Measurements from ENCODE around the gene KIF3A. TPM values are rescaled to one million over a fixed set of nuclear protein-coding genes. Genes with fewer than 3 reads are reported as not detected.

The KIF3A gene
- total RNA-seq, 4 donors from 2014 or later = 1.5 to 32.2 (median 4.0) TPM

- peaks cover 0 to 77% (median 0%) of the 10 kb centered on the region in 3 donors for H3K36me3 ChIP-seq
- H3K9me3 ChIP-seq = no peaks in the 10 kb centered on the region
- no peak overlapping the region for H3K27ac ChIP-seq
- no peak for TF ChIP-seq POLR2A (IDR thresholded peaks at IDR 0.05)
- TF ChIP-seq CTCF (IDR thresholded peaks at IDR 0.05) = no peak
- no peaks in the 10 kb centered on the region for H3K4me1 ChIP-seq
- no peaks in the 10 kb centered on the region for H3K27me3 ChIP-seq
- peak in 1 of 3 donors; percentile 38 for DNase-seq
- H3K4me3 ChIP-seq = no peak overlapping the region
These were observed 24.2 kb upstream of the KIF3A start for GRCh38 chr5:132761321-132762240.

DNA sequence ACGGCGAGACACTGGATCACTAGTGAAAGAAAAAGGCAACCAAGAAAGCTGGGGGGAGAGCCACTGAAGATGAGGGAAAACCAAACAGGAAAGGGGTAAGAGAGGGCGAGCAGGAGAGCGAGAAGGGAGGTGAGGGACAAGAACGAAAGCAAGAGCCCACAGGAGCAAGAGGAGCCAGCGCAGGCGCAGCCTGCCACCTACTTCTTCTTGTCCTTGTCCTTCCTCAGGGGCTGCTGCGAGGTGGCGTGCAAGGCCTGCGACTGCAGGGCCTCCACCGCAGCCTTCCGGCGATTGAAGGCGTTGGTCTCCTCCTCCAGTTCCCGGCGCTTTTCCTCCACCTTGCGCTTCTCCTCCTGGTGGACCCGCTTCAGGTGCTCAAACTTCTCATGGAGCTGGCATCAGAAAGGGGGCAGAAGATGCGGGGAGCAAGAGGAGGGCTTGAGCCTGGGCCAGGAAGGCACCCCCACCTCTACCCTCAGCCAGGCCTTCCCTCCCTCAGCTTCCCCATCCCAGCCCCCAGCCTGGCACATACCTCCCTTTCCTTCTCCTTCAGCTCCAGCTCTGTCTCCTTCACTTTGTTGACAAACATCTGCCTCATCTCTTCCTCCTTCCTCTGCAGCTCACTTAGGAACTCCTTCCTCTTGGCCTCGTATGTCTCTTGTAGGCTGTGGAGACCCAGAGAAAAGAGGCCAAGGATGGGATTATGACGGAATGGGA is 23.4 kb upstream of the KIF3A start:
- Histone ChIP-seq H3K36me3 (peaks cover 0 to 77% (median 0%) of the 10 kb centered on the region in 3 donors), H3K27me3 (no peaks in the 10 kb centered on the region), H3K4me1 (no peaks in the 10 kb centered on the region), H3K9me3 (no peaks in the 10 kb centered on the region), H3K4me3 (no peak overlapping the region), H3K27ac (no peak overlapping the region)
- peak in 1 of 3 donors; percentile 35 for DNase-seq
- TF ChIP-seq POLR2A (IDR thresholded peaks at IDR 0.05) = no peak
- no peak for TF ChIP-seq CTCF (IDR thresholded peaks at IDR 0.05)

DNA sequence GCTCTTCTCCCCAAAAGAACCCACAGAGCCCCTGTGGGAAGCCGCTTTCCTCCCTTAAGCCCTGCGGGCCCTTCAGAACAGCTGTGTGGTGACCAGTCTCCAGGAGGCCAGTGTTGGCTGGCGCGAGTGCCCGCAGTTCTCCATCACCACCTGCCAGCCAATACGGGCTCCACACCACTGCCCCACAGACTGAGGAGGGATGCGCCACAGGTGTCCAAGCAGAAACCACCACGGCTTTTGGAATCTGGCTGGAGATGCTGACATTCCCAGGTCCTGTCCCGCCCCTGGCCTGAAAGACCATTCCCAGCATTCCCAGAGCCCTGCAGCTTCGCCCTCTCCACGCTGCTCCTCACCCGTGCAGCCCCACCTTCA is 22.7 kb upstream of the KIF3A start:
- Histone ChIP-seq H3K36me3 (peaks cover 0 to 73% (median 0%) of the 10 kb centered on the region in 3 donors), H3K4me3 (no peak overlapping the region), H3K27me3 (no peaks in the 10 kb centered on the region), H3K27ac (no peak overlapping the region), H3K9me3 (no peaks in the 10 kb centered on the region), H3K4me1 (no peaks in the 10 kb centered on the region)
- peak in 1 of 3 donors; percentile 23 for DNase-seq
- TF ChIP-seq POLR2A (IDR thresholded peaks at IDR 0.05) = no peak
- no peak for TF ChIP-seq CTCF (IDR thresholded peaks at IDR 0.05)

DNA sequence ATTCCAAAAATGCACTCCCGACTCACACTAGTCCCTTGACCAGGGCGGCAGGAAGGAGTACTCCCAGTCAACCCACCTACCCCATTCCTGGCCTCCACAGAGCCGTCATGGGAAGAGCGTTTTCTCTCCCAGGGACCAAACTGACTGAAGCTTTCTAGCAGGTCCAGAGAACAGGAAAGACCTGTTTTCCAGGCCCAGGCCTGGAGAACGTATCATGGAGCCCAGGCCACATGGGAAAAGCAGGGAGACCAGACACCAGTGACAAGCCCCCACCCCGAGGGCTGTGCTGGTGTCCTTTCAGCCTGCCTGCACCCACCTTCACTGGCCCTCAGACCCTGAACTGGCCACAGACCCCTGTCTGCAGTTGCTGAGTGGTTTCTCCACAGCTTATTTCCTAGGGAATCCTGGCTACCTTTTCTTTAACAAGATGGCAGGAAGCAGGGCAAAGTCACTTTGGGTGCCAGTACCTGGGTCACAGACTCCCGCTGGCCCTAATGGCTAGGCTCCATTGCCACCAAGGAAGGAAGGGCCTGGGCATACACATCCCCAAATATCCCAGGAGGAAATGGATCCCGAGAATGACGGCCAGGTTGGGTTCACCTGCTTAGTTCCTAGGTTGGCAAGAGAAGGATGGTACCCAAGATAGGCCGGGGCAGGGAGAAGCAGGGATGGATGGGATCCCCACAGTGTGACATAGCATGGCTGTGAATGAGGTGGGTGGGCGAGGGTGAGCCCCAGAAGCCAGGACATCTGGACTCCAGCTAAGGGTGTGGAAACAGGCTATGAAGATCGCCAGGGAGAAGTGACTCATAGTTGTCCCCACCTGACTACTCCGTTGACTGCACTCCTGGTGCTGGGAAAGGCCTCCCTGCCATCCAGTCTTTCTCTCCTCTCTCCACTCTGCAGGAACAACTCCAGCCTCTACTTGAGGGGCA is 22.0 kb upstream of the KIF3A start:
- Histone ChIP-seq H3K4me3 (no peak overlapping the region), H3K27ac (no peak overlapping the region), H3K27me3 (no peaks in the 10 kb centered on the region), H3K36me3 (peaks cover 0 to 67% (median 0%) of the 10 kb centered on the region in 3 donors), H3K9me3 (no peaks in the 10 kb centered on the region), H3K4me1 (no peaks in the 10 kb centered on the region)
- TF ChIP-seq CTCF (IDR thresholded peaks at IDR 0.05) (no peak), POLR2A (IDR thresholded peaks at IDR 0.05) (no peak)
- peak in 1 of 3 donors; percentile 19 for DNase-seq

DNA sequence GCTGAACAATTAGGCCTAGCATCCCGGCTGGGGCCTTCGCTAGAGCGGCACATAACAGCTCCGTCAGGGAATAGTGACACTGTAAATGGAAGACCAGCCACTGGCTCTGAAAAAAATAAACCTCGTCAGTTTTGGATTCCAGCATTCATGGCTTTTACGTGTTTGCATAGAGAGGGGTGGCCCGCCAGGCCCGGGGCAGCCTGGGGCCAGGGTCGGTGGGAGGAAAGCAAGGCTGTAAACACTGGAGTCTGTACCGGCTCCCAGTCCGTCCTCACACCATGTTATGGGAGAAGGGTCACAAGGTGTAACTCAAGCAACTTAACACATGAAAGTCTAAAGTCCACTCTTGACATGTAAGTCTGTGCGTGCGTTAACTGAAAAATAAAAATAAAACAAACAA is 21.1 kb upstream of the KIF3A start:
- no peak for DNase-seq
- TF ChIP-seq CTCF (IDR thresholded peaks at IDR 0.05) (no peak), POLR2A (IDR thresholded peaks at IDR 0.05) (no peak)
- Histone ChIP-seq H3K9me3 (no peaks in the 10 kb centered on the region), H3K27ac (no peak overlapping the region), H3K27me3 (no peaks in the 10 kb centered on the region), H3K36me3 (peaks cover 0 to 58% (median 0%) of the 10 kb centered on the region in 3 donors), H3K4me3 (no peak overlapping the region), H3K4me1 (no peaks in the 10 kb centered on the region)

Data from Peyer's patch (tissue), 4 donors.